ENCODE measurements around the gene TBC1D22A.
"Not testable (repeated sequence)": the region's sequence is repeated elsewhere in the genome, so short reads cannot be mapped to it uniquely, and the experiment has no call there.

Gene TBC1D22A

GRCh38 chr22:46815132-46815531 is 52.7 kb downstream of the TBC1D22A start:
- no peak for FAIRE-seq

GRCh38 chr22:46815559-46815895 is 53.1 kb downstream of the TBC1D22A start:
- no peak for FAIRE-seq

DNA sequence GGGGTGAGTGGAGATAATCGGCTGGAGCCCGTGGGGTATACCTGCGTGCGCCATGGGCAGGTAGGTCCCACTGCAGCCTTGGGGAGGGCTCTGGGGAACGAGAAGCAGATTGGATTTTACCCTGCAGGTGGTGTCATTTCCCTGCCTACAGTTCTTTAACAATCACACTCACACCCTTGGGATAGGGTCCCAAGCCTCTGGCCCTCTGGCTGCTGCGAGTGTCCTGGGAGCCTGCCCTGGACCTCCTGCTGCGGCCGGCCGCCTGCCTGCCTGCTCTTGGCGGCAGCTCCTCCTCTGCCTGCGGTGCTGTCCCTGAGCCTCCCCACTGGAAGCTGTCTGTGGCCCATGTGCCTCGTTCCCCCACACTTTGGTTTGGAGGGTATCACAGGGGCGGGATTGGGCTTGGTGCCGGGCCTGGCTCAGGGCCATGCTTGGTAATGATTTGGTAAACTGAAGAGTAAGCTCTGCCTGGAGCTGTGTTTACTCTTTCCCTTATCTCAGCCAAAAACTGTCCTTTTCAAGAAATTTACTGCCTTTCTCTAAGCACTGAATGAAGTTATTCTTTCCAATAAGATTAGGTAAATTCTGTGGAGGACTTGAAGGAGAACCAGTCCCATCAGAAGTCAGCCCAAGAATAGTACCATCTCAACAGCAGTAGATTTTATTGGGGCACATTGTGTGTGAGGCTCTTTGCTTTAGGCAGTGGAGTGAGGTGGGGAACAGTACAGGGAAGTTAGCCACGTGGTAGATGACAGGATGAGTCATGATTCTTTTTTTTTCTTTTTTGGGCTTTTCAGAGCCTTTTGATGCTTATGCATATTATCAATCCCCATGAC is 53.7 kb downstream of the TBC1D22A start:
- no peak for FAIRE-seq

DNA sequence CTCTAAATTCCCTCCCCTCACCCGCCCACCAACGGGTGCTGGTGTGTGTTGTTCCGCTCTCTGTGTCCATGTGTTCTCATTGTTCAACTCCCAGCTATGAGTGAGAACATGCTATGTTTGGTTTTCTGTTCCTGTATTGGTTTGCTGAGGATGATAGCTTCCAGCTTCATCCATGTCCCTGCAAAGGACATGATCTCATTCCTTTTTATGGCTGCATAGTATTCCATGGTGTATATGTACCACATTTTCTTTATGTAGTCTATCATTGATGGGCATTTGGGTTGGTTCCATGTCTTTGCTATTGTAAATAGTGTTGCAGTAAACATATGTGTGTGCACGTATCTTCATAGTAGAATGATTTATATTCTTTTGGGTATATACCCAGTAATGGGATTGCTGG is 54.9 kb downstream of the TBC1D22A start:
- not testable (repeated sequence) for FAIRE-seq

DNA sequence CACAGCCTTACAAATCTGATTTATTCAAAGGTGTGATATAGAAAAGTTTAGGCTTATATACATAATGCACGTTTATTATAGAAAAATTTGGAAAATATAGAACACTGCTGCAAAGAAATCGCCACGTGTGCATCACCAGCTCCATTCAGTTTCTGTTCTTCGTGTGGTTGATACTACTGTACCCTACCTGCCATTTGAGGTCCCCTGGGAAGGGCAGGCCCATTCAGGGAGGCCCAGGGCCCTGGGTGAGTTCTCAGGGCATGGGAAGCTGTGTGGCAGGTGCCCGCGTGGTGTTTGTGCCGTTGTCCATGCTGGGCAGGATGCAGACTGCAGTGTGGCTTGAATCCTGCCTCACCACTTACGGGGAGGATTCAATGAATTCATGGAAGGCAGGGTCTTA is 60.8 kb downstream of the TBC1D22A start:
- FAIRE-seq, result no peak

DNA sequence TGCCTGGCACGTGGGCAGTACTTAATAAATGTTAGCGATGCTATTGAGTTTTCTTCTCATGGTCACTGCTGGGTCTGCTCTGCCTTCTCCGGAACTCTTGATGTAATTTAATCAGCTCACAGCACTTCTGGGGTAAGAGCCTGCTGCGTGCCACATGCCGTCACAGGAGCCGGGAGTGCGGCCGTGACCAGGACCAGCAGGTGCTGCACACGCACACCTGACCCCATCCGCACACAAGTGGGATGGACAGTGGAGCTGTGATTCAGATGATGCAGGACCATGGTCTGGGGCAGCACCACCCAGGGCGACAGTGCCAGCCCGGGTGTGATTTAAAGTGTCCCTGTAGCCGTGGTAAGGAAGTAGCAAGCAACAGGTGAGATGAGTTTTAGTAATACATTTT is 61.2 kb downstream of the TBC1D22A start:
- FAIRE-seq, result no peak

- FAIRE-seq, result no peak
Observed at GRCh38 chr22:46824344-46824909, 62.0 kb downstream of the TBC1D22A start.

- FAIRE-seq, result no peak
Observed at GRCh38 chr22:46824980-46825544, 62.6 kb downstream of the TBC1D22A start.

GRCh38 chr22:46826438-46827135 is 64.1 kb downstream of the TBC1D22A start:
- FAIRE-seq, result no peak

- FAIRE-seq, result no peak
Observed at GRCh38 chr22:46827136-46827780, 64.8 kb downstream of the TBC1D22A start.

DNA sequence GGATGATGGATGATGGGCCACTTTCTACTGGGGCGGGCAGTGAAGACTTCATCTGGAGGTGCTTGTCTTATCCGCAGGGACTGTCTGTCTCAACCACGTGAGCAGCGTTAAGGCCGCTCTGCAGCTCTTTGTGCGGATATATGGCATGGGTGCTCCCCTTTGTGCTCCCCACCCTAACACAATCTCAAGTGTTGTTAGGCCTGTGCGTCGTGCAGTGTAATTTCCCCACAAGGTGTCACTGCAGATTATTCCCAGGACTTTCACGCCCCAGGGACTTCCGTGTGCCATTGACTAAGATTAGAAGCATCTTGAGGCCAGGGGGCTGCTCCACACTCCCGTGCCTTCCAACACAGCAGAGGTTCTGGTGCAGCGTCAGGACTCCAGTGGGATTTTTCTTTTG is 65.3 kb downstream of the TBC1D22A start:
- FAIRE-seq, result no peak

GRCh38 chr22:46828323-46828900 is 66.0 kb downstream of the TBC1D22A start:
- no peak for FAIRE-seq

DNA sequence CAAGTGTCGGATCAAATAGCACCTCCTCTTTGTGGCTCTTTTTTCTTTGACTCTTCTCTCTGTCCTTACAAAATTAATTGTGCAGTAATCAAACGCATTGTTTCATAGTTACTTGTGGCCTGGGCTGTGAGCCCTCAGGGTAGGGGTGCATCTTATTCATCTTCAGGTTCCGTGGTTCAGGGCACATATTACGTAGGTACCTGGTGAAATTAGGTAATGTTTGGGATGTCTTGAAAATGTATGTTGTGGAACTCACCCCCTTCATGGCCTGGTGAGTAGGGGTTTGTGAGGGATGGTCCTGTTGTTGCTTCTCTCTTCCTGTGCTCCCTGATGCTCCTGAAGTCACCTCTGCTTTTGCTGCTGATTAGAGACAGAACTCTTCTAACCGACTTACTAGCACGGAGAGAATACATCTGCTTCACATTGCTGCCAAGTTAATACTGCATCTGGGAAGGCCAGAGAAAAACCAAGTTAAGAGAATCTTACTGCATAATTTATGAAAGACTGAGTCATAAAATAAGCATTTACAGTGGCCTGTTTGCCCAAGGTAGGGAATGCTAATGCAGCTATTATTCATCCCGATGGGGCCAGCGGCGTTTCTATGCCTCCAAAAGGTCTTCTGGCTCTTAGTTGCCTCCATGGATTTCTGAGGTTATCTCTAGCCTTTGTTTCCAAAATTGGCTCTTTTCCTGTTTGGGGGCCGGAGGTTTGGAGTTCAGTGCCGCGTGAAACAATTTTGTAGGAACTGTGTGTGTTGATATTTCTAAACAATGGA is 66.9 kb downstream of the TBC1D22A start:
- no peak for FAIRE-seq

- FAIRE-seq, result no peak
Observed at GRCh38 chr22:46829941-46830715, 67.7 kb downstream of the TBC1D22A start.

GRCh38 chr22:46830841-46831240 is 68.4 kb downstream of the TBC1D22A start:
- no peak for FAIRE-seq

DNA sequence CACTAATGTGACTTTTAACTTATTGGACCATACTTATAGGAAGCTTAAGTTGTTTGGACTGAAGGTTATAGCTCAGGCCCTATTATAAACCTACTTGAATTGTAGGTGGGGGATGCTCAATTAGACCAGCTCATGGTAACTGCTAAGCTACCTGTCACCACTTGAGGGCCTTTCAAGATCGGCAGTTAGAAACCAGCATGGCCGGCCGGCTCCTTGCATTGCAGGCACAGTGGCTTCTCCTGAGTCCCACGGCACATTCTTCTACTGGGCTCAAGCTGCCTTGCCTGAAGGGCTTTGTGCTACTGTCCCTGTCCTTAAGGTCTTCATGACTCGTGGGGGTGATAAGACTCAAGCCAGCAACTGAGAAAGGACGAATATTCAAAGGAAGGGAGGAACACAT is 70.8 kb downstream of the TBC1D22A start:
- no peak for FAIRE-seq

- FAIRE-seq, result no peak
Observed at GRCh38 chr22:46834021-46834737, 71.7 kb downstream of the TBC1D22A start.

- FAIRE-seq, result no peak
Observed at GRCh38 chr22:46835288-46835687, 72.8 kb downstream of the TBC1D22A start.

- FAIRE-seq, result no peak
Observed at GRCh38 chr22:46835693-46836092, 73.2 kb downstream of the TBC1D22A start.

- FAIRE-seq, result no peak
Observed at GRCh38 chr22:46841522-46841921, 79.1 kb downstream of the TBC1D22A start.

DNA sequence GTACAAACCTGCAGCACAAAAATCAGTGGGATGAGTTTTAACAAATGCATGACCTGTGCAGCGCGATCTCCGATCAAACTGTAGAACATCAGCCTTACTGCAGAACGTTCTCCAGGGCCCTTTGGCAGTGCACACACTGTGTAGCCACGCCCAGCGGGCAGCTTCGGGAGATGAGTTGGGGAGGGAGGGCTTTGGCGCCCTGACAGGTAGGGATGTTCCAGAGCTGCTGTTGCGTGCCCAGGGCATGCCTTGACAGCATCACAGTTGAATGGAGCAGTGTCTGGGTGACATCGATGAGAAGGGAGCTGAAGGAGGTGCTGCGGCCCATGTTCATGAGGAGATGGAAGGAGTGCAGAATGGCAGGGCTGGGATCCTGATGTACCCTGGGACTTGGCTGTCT is 80.2 kb downstream of the TBC1D22A start:
- FAIRE-seq, result no peak
